Right forelimb (tissue), 1 donor: ENCODE measurements around the gene ZNF385A.
"Not testable (repeated sequence)": the region's sequence is repeated elsewhere in the genome, so short reads cannot be mapped to it uniquely, and the experiment has no call there.

Experiments used
- DNase-seq: peaks from one replicate; pipeline ENCODE4 v3.0.0-alpha.2; 2018

ZNF385A gene

DNA sequence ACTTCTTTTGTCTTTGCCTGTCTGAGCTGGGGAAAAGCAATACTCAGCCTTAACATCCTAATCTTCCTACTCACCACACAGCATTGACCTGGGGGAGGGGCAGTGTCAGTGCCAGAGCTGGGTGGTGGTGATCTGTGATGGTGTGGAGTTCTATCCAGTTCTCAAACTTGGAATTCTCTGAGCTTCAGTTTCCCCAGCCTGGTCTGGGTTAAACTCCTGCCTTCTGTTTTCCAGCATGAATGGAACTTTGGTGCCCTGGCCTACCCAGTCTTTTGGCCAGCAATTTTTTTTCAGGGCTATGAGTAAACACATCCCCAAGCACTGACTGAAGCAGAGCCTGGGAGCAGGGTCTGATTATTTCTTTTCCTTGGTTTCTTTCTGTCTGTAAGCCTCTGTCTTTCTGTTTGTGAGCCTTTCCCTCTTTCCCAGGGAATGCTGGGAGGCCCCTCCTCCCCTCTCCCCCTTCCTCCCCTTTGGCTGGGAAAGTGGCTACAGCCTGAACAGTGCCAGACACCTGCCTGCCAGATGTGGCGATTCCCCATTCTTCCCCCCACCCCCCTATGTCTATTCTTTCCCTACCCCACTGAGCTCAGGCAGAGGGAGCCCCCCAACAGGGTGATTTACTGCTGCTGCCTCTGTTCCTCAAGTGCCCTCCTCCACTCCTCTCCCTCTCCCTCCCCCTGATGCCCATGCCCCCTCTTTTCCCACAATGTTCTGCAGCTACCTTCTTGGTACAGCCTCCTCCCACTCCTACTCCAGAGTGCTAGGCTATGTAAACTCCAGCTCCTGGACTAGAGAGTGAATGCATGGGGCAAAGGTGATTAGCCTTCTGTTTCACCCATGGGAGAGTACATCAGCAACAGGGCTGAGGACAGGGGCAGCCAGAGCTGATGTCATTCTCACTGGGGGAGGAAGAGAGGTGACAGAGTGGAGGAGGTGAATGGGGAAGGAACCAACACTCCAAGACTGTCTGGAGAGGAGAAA lies 31.4 kb downstream of the ZNF385A start:
- DNase-seq: peak; percentile 83

GRCh38 chr12:54352022-54352531 lies 32.5 kb downstream of the ZNF385A start:
- DNase-seq: peak; percentile 84

DNA sequence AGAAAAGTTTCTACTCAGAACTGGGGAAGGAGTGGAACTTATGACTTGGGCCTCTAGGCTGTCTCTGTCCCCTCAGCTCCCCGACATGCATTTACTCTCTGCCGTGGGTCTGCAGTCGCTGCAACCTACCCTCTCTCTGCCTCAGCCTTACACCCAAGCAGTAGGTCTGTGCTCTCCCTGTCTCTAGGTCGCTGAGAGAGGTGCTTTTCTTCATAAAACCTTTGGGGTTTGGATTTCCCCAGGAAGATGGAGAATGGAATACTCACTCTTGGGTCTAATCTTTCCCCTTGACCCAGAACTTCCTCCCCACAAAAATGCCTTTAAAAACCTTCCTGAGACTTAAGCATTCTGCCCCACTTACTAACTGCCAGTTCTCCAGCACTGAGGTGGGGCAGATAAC lies 33.2 kb downstream of the ZNF385A start:
- DNase-seq: no peak

GRCh38 chr12:54350743-54351142 lies 33.8 kb downstream of the ZNF385A start:
- no peak for DNase-seq

- DNase-seq: no peak
Observed at GRCh38 chr12:54349679-54350078, 34.9 kb downstream of the ZNF385A start.

DNA sequence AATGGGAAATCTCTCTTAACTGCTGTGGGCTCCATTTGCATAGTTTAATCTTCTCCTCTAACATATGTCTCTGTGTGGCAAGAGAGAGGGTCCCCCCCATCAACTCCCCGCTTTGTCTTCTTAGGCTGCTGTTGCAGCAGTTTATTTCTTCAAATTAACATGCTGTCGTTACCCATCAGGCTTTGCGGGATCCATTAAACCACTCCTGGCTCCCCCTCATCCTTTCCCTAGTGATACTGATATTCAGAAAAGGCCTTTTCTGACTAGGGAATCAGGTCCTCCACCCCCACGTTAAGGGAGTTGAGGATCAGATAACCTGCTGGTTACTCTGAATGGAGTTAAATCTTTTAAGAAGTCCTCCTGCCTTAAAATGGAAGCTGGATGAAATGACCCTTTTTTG lies 35.5 kb downstream of the ZNF385A start:
- no peak for DNase-seq

DNA sequence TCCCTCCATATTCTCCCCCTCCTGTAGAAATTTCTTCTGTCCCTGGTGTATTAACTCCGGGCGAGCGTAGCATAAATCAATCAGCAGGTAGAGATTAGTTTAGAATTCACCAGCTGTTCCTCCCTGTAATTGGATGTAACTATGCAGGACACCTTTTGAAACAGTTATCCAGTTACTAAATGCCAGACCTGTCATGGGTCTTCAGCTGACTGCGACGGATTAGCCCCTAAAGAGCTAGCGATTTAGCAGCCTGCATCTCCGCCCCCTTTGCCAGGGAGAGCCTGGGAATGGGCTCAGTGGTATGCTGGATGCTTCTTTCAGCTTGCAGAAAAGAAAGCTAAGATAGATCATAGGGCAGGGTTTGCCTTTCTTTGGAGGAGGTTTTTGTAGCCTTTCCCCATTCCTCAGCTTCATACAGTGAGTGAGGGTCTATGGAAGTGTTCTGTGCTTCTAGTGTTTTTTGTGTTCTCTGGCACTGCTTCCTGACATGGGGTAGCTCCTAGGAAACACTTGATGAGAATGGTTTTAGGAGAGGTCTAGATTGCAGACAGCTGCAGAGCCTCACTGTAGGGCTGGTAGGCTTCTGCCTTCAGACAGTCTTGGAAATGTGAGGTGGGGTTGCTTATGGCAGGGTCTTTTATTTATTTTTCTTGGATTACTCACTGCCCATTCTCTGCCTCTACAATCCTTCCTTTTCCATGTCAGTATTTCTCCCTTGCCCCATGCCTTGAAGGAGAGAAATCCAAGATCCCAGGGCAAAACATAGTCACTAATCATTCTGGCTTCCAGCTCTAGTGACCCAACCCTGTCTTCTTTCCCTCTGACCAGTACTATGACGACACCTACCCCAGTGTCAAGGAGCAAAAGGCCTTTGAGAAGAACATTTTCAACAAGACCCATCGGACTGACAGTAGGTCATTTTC lies 42.9 kb downstream of the ZNF385A start:
- DNase-seq: no peak

DNA sequence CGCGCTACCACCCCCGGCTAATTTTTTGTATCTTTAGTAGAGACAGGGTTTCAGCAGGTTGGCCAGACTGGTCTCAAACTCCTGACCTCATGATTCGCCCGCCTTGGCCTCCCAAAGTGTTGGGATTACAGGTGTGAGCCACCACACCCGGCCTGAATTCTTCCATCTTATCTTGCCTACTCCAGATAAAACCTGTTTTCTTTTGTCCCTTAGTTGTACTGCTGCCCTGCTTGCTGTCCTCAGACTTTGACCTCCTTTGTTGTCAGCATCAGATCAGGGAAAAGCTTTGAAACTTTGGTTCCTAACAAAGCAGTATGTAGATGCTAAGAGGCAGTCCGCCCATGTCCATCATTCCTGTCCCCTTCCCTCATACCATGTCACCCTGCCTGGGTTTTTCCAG lies 43.7 kb downstream of the ZNF385A start:
- no peak for DNase-seq

DNA sequence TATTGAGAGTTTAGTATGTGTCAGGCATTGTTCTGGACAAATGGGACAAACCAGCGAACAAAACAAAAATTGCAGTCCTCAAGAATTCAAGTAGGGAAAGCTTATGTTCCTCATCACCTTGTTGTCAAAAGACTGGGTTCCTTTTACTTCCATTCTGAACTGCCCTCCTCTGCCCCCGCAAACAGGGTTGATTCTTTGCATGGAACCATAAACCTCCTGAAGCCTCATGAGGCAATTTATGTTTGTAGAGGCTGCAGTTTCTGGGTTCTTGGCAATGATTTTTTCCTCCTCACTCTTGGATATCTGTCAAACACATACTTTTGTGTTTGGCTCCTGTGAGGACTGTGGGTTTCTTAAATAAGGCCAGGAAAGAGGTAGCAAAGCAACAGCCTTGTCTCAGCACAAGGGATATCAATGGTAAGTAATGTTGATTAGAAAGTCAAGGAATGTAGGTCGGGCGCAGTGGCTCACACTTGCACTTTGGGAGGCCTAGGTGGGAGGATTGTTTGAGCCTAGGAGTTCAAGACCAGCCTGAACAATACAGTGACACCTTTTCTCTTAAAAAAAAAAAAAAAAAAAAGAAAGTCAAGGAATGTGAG lies 45.7 kb downstream of the ZNF385A start:
- no peak for DNase-seq

DNA sequence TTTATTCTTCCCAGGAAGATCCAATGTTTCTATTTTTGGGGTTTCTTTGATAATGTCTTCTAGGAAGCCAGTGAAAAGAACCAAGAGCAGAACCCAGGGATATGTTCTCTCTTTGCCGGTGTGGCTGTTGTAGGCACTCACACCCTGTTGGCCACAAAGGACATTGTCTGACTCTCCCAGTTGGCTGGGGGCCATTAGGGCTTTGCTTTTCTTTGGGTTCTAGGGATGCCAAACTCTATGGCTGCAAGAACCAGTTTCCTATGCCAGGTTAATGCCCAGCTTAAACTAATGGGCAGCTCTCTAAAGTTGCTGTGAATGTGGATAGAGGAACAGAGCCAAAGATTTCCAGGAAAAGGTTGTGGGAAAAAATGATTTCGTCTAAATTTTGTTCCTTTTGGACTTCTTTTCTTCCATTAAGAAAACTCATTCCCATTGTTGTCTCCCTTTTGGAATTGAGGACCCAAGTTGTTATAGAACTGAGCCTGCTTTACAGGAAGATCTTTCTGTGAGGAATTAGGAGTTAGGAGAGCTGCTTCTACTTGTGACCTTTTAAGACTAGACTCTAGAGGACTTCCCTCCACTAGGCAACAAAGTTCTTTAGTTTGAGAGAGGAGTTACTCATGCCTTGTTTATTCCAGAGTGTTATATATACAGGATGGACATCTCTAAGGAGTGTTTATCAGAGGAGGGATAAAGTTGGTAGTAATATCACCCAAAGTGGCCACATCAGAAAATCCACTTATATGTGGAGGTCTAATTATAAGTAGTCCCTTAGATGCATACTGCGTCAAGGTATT lies 46.5 kb downstream of the ZNF385A start:
- peak; percentile 52 for DNase-seq

DNA sequence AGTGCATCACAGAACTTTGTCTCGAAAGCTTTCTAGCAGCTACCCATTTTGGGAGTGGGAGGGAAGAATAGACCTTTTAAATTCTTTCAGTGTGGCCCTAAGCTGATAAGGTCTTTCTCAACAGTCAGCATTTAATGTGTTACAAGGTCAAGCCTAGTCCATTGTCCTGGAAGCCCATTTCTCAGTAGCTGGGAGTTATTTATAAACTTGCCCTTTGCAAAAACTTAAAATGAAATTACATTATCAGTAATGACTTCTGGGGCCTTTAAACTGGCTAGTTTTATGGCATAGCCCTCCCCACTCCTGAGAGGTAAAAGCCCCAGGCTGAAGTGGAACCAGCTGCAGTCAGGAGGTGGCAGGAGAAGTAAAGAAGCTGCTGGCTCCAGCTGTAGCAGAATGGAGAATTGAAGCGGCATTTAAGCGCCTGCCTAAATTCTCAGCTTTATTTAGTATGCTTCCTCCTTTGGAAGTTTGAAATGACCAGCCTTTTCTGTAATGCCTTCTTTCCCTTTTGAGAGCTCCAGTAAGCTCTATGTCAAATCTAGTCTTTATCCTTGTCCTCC lies 47.2 kb downstream of the ZNF385A start:
- DNase-seq: no peak

DNA sequence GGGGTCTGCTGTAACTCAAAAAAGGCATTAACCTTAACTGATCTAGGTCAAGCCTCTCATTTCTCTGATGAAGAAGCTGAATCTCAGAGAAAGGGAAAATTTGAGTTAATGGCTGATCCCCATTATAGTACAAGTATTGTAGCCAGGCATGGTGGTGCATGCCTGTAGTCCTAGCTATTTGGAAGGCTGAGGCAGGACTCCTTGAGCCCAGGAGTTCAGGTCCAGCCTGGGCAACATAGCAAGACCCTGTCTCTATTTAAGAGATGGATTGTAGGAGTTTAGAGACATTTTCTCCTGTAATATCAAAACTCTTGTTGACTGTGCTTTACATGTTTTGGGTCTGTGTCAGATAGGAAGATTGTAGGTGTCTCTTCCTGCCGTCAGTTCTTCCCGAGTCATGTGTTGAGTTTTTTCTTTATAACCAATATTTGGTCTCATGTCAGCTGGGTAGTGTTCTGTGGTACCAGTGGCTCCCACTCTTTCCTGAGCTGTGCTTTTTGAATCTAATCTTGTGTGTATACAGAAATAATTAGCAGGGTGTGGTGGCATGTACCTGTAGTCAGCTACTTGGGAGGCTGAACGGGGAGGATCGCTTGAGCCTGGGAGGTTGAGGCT lies 51.0 kb downstream of the ZNF385A start:
- no peak for DNase-seq

- DNase-seq: no peak
Observed at GRCh38 chr12:54331461-54331860, 53.1 kb downstream of the ZNF385A start.

DNA sequence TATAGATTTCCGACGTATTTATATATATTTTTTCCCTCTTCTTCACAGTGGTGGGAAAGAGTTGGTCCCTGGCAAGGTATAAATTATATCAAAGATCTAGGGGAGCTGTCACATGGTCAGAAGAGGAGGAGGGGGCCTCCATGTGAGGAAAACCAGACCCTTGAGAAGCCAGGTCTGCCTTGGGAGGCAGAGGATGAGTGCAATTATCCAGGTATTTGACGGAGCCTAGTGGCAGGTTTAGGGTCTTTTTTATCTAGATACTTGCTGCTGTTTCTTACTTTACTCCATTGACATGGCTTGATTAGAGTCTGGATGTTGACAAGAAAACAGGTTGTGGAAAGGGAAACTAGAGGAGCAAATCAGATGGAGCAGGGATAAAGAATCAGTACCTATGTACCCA lies 54.1 kb downstream of the ZNF385A start:
- no peak for DNase-seq

DNA sequence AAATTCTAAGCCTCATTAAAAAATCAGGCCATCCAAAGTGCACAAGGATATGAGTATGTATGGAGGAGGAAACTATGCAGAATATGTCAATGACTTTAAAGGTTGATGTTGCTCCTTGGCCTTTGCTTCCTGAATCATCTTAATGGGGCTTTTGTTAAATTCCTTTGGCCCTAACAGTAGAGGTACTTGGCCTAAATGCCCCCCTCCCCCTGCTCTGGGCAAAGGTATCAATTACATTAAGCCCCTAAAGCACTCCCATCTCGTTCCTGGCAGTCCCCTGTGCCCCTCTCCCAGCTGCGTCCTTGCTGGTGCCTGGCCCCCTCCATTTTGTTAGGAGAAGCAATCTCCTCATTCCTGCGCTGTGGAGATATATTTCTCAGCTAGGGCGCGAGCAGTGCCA lies 54.8 kb downstream of the ZNF385A start:
- DNase-seq: no peak

DNA sequence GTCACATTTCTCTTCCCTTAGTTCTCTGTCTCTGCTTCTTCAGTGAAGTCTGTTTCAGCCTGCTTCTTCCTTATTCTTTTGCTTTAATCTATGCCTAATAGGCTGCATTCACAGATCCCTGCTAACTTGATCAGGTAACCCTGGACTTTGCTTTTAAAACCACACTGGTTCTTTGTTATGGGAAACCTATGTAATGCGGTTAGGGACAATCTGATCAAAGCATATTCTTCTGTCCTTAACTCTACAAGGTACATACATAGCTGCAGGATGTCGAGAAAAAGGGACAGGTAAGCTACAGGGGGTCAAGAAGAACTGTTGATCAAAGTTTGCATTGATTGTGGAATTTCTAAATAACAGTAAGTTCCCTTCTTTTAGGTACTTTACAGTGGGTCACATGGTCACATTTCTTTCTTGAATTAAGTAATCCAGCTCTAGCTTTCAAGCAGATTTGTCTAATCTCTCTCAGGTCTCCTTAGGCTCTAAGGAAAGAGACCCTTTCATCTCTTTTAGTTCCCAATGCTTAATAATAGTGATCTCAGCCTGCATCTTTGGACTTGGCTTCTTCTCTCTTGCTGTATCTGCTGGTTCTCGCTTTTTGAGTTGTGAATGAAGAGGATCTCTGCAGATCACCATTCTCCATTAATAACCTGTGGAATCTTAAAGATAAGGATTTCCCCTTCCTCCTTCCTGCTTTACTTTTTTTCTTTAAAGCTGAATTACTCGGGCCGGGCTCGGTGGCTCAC lies 55.8 kb downstream of the ZNF385A start:
- no peak for DNase-seq

DNA sequence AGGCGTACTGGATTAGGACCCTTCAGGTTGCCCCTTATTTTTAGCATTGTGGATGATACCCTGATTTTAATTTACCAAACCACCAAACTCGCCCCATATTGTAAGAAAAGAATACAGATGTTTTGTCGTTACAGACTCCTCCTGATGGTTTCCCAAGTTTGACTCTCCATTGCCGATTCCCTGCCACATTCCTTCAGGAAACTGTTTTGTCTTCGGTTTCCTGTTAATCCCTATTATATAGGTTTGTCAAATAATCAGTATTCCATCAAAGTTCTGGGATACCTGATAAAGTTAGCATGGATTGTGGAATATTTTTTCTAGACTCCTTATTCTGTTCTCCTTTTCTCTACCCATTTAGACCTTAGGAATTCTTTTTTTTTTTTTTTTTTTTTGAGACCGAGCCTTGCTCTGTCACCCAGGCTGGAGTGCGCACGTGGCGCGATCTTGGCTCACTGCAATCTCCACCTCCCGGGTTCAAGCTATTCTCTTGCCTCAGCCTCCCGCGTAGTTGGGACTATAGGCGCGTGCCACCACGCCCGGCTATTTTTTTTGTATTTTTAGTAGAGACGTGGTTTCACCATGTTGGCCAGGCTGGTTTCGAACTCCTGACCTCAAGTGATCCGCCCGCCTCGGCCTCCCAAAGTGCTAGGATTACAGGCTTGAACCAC lies 59.0 kb downstream of the ZNF385A start:
- DNase-seq: not testable (repeated sequence)

DNA sequence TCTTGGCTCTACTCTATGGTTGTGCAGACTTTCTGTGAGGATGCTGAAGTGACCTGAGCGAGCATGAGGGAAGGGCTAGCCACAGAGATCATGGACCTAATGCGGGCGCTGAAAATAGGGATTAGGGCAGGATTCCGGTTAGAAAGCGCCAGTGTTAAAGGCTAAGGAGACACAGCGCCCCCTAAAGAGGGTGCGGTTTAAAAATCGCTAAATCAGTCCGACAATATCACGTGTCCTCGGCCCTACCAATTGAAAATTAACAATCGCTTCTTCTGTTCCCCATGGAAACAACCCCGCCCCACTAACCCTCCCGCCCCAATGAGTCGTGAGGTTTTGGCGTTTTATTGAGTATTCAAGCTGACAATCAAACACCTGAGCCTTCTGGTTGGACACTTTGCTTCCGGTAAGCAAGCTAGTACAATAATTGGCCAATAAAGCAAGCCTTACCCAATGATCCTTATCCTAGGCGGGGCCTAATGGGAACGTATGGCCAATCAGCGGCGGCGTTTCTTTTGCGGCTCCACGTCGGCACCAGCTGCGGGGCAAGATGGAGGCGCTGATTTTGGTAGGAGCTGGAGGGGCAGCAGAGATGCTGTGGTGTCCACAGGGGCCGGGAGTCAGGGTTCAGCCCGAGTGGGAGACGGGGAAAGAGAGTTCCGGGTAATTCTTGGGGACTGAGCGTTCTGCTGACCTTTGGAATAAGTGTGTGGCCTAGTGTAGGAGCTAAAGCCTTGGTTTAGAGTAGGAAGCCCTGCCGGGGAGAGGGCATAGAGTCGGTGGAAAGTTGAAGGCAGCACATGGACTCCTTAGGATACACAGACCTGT lies 59.7 kb downstream of the ZNF385A start, which contains the start of gene COPZ1:
Gene COPZ1 (plus strand): TSS at position 515 of the 825 bp plus-strand sequence. CDS start 33 bp downstream, at position 548.
- DNase-seq: peak; percentile 96

- no peak for DNase-seq
Observed at GRCh38 chr12:54321363-54321762, 63.2 kb downstream of the ZNF385A start.
